Measurements from ENCODE around the gene TPST2. TPM values are rescaled to one million over a fixed set of nuclear protein-coding genes. Genes with fewer than 3 reads are reported as not detected.

TPST2 gene
- total and polyA plus RNA-seq, 9 of the 15 experiments (the other 6 are each of a cell fraction or from before 2014, with no cell fraction given), result 14.2 to 123 (median 60.1) TPM

GRCh38 chr22:26587991-26588613 is 1.8 kb downstream of the TPST2 start (continued):
- TF ChIP-seq ZNF280A (IDR thresholded peaks at IDR 0.05; ENCODE audit: low read depth, partially characterized antibody), result no peak
- TF ChIP-seq ZBTB5 (IDR thresholded peaks at IDR 0.05), result no peak
- no peak for TF ChIP-seq EZH2 (IDR thresholded peaks at IDR 0.05; ENCODE audit: borderline replicate concordance, low read depth, low read length)
- peak; percentile 85 for TF ChIP-seq SMARCA5 (IDR thresholded peaks at IDR 0.05)
- no peak for TF ChIP-seq FOXK1 (CRISPR knock-in tag; IDR thresholded peaks at IDR 0.05; ENCODE audit: borderline replicate concordance)
- TF ChIP-seq PHTF2 (CRISPR knock-in tag; IDR thresholded peaks at IDR 0.05), result no peak
- TF ChIP-seq RNF219 (CRISPR knock-in tag; IDR thresholded peaks at IDR 0.05), result no peak
- no peak for TF ChIP-seq TAL1 (IDR thresholded peaks at IDR 0.05)
- no peak for TF ChIP-seq NCOA2 (IDR thresholded peaks at IDR 0.05; ENCODE audit: partially characterized antibody in 2 of 2)
- no peak for TF ChIP-seq NR1H2 (CRISPR knock-in tag; IDR thresholded peaks at IDR 0.05)
- no peak for TF ChIP-seq HMG20A (CRISPR knock-in tag; conservative IDR thresholded peaks at IDR 0.05)
- TF ChIP-seq MITF (IDR thresholded peaks at IDR 0.05), result no peak
- TF ChIP-seq E2F1 (CRISPR knock-in tag; IDR thresholded peaks at IDR 0.05), result no peak
- 0 out of 4 replicates have a peak, but pooled peaks of 1 of the 2 experiments have one; percentile 37 for TF ChIP-seq ARNT (IDR thresholded peaks at IDR 0.05)
- TF ChIP-seq SNIP1 (IDR thresholded peaks at IDR 0.05; ENCODE audit: low read depth), result no peak
- no peak for TF ChIP-seq ZBTB26 (CRISPR knock-in tag; IDR thresholded peaks at IDR 0.05)
- no peak for TF ChIP-seq ZNF133 (CRISPR knock-in tag; IDR thresholded peaks at IDR 0.05)
